Liver (tissue), 3 donors: ENCODE results near the gene UNKL.

ENCODE experiments used
- GABPA ChIP-seq, 2 donors: IDR thresholded peaks in 1 of 2; conservative IDR thresholded peaks in 1 of 2; 2 replicates each; pipeline ENCODE4 v1.6.1; 2016; ENCODE audit warnings: antibody characterized with exemption in 2 of 2, mild to moderate bottlenecking in 1 of 2, moderate library complexity in 1 of 2
- TF ChIP-seq, protein P1 (sequence below): fragments of 150-350 bp; IDR thresholded peaks from 2 replicates; pipeline ENCODE4 v1.5.1; 2017; ENCODE audit warnings: improper control_type of control experiment, low read depth, low read length; ENCODE audit not compliant: missing input control
- donor health status: healthy.
- donor health status: healthy.

DNA sequence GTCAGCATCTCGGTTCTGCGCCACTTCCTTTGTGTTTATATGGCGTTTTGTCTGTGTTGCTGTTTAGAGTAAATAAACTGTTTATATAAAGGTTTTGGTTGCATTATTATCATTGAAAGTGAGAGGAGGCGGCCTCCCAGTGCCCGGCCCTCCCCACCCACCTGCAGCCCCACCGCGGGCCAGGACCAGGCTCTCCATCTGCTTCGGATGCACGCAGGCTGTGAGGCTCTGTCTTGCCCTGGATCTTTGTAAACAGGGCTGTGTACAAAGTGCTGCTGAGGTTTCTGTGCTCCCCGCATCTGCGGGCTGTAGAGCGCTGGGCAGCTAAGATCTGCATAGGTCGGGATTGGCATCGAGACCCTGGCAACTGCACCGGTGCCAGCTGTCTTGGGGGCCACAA is 89.2 kb downstream of the UNKL start:
- no peak for TF ChIP-seq GABPA (IDR thresholded peaks at IDR 0.05 in 1 of 2, conservative IDR thresholded peaks at IDR 0.05 in 1 of 2)
- TF ChIP-seq, protein P1, sequence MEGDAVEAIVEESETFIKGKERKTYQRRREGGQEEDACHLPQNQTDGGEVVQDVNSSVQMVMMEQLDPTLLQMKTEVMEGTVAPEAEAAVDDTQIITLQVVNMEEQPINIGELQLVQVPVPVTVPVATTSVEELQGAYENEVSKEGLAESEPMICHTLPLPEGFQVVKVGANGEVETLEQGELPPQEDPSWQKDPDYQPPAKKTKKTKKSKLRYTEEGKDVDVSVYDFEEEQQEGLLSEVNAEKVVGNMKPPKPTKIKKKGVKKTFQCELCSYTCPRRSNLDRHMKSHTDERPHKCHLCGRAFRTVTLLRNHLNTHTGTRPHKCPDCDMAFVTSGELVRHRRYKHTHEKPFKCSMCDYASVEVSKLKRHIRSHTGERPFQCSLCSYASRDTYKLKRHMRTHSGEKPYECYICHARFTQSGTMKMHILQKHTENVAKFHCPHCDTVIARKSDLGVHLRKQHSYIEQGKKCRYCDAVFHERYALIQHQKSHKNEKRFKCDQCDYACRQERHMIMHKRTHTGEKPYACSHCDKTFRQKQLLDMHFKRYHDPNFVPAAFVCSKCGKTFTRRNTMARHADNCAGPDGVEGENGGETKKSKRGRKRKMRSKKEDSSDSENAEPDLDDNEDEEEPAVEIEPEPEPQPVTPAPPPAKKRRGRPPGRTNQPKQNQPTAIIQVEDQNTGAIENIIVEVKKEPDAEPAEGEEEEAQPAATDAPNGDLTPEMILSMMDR, result no peak
